Cardiac fibroblast (primary cell): ENCODE results near the gene FUZ.

ENCODE experiments used
- DNase-seq, 2 donors: peaks; one replicate each; pipeline versions ENCODE4 v3.0.0 to v3.0.0-alpha.2; 2010; ENCODE audit warnings: low read depth in 2 of 2
- H3K4me3 ChIP-seq, 2 donors: replicated peaks in 1 of 2; 1 replicate in 1 of 2; 2 replicates in 1 of 2; pipeline ENCODE4 v1.5.1; 2011; ENCODE audit warnings: low read depth in 2 of 2, low read length in 2 of 2, mild to moderate bottlenecking in 2 of 2, moderate library complexity in 1 of 2
- CTCF ChIP-seq: IDR thresholded peaks from one replicate; pipeline ENCODE4 v1.5.1; 2011; ENCODE audit warnings: low read depth, mild to moderate bottlenecking, low read length, inconsistent platforms

FUZ gene

GRCh38 chr19:49855277-49855675 is 42.2 kb upstream of the FUZ start:
- DNase-seq = no peak
- no peak for TF ChIP-seq CTCF
- no peak overlapping the region for H3K4me3 ChIP-seq

GRCh38 chr19:49854378-49855263 is 41.5 kb upstream of the FUZ start:
- TF ChIP-seq CTCF = no peak
- no peak for DNase-seq
- H3K4me3 ChIP-seq = no peak overlapping the region

- no peak overlapping the region for H3K4me3 ChIP-seq
- no peak for TF ChIP-seq CTCF
- DNase-seq = no peak
These were observed 40.8 kb upstream of the FUZ start for GRCh38 chr19:49853852-49854377.

- no peak for TF ChIP-seq CTCF
- peak overlapping the region; percentile 85 to 88 for H3K4me3 ChIP-seq
- DNase-seq = no peak
These were observed 39.6 kb upstream of the FUZ start for GRCh38 chr19:49852631-49853126.

DNA sequence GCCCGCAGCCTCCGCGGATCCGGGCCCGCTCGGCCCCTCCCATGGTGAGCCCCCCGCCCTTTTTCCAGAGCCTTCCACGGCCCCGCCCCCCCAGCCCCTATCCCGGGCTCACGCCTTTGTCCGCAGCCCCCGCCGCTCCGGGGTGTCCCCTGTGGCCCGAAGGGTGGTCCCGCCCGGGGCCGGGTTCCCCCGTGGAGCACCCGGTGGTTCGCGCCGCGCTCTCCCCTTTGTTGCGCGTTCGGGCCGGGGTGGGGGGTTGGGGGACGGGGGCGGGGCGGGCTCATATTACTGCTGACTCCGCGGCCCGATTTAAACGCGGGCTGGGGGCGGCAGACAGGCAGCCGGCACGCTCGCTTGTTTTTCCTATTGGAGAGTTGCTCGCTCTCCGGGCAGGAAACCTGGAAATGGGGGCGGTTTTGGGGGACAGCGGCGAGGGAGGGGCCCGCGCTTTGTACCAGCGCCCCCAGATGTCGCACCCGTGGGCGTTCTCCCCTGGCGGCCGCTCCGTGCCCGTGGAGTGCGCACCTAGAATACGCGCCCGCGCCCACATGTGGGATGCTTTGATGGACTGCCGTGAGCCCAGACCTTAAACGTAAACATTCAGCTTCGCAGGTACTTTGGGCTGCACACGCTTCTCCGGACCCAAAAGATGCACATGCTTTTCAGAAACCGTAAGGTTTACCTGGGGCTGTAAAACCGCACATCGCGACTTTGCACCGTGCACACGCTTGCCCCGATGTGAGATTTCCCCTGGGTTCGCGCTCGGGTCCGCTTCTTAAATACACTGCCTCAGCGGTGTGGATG is 38.6 kb upstream of the FUZ start:
- H3K4me3 ChIP-seq = peak overlapping the region; percentile 85 to 88
- no peak for TF ChIP-seq CTCF
- no peak for DNase-seq

- DNase-seq = peak; percentile 93 to 95
- H3K4me3 ChIP-seq = peak within 1 kb of the TSS; percentile 85 to 88
- TF ChIP-seq CTCF = no peak
These were observed 37.6 kb upstream of the FUZ start, which contains the start of gene PTOV1 for GRCh38 chr19:49850487-49851342. TSS of gene PTOV1 (plus strand) at chr19:49851159.
